ENCODE data around the gene DNAJC24.

GRCh38 chr11:31419669-31420068 is 50.0 kb downstream of the DNAJC24 start:
- TF ChIP-seq EZH2 (IDR thresholded peaks at IDR 0.05; ENCODE audit: borderline replicate concordance, low read depth, low read length, severe bottlenecking), result no peak
- no peak for TF ChIP-seq CTCF (IDR thresholded peaks at IDR 0.05; ENCODE audit: borderline replicate concordance, extremely low read depth, low read length, poor library complexity, severe bottlenecking)
